MM.1S (cell line): Measurements from ENCODE around the gene KCTD15.

Experiments used
- CTCF ChIP-seq: fragments of 300-600 bp; sonication (generic); IDR thresholded peaks from 2 replicates; pipeline ENCODE4 v1.5.1; 2016; ENCODE audit warnings: antibody characterized with exemption, low read length, mixed read lengths
- EZH2 ChIP-seq: fragments of 300-600 bp; sonication (generic); optimal IDR thresholded peaks from 2 replicates; pipeline ENCODE3; 2017; ENCODE audit warnings: low read depth, mild to moderate bottlenecking, antibody characterized with exemption, low read length, mixed read lengths
- EZH2phosphoT487 ChIP-seq: fragments of 300-600 bp; sonication (generic); IDR thresholded peaks from 2 replicates; pipeline ENCODE4 v1.6.1; 2018; ENCODE audit warnings: antibody characterized with exemption, low read length

GRCh38 chr19:33806434-33806881 lies 9.8 kb downstream of the KCTD15 start:
- TF ChIP-seq CTCF (no peak), EZH2 (no peak), EZH2phosphoT487 (no peak)
